NCI-H2196 treated with DMSO at 0.1 percent for 48 hours (cell line): ENCODE measurements around the gene PRXL2B.
"Not testable (repeated sequence)": the region's sequence is repeated elsewhere in the genome, so short reads cannot be mapped to it uniquely, and the experiment has no call there.

Experiments used
- DNase-seq: peaks from one replicate; lab custom pipeline; 2025; ENCODE audit not compliant: unreplicated experiment; lab: John Stamatoyannopoulos, UW

The PRXL2B gene

GRCh38 chr1:2611621-2612437 lies 25.3 kb downstream of the PRXL2B start:
- no peak for DNase-seq

- DNase-seq, result no peak
These were observed 26.2 kb downstream of the PRXL2B start for GRCh38 chr1:2612591-2613365.

GRCh38 chr1:2614145-2614544 lies 27.6 kb downstream of the PRXL2B start:
- DNase-seq, result no peak

- DNase-seq, result no peak
These were observed 31.4 kb downstream of the PRXL2B start for GRCh38 chr1:2617971-2618470.

- no peak for DNase-seq
These were observed 37.2 kb downstream of the PRXL2B start for GRCh38 chr1:2623571-2624337.

- DNase-seq, result no peak
These were observed 38.2 kb downstream of the PRXL2B start for GRCh38 chr1:2624735-2625300.

- no peak for DNase-seq
These were observed 38.7 kb downstream of the PRXL2B start for GRCh38 chr1:2625311-2625710.

- not testable (repeated sequence) for DNase-seq
These were observed 39.2 kb downstream of the PRXL2B start for GRCh38 chr1:2625748-2626147.

GRCh38 chr1:2627746-2628145 lies 41.2 kb downstream of the PRXL2B start:
- DNase-seq, result no peak

GRCh38 chr1:2628191-2628932 lies 41.8 kb downstream of the PRXL2B start:
- DNase-seq, result no peak

- DNase-seq, result no peak
These were observed 42.5 kb downstream of the PRXL2B start for GRCh38 chr1:2628933-2629626.

- DNase-seq, result no peak
These were observed 43.3 kb downstream of the PRXL2B start for GRCh38 chr1:2629627-2630497.

- DNase-seq, result no peak
These were observed 44.0 kb downstream of the PRXL2B start for GRCh38 chr1:2630498-2631135.

GRCh38 chr1:2631136-2632050 lies 44.8 kb downstream of the PRXL2B start:
- DNase-seq, result no peak

- DNase-seq, result no peak
These were observed 45.5 kb downstream of the PRXL2B start for GRCh38 chr1:2632051-2632430.

- DNase-seq, result no peak
These were observed 46.2 kb downstream of the PRXL2B start, which contains the start of gene MMEL1 for GRCh38 chr1:2632561-2633361. Gene MMEL1 (minus strand): TSS chr1:2633016. CDS start chr1:2629484, 3,532 bp downstream.
